ENCODE results near the gene GCNA.
"Not testable (repeated sequence)": the region's sequence is repeated elsewhere in the genome, so short reads cannot be mapped to it uniquely, and the experiment has no call there.

The GCNA gene

GRCh38 chrX:71556036-71556435 lies 22.2 kb upstream of the GCNA start:
- no peak for DNase-seq (ENCODE audit: low read depth)
- TF ChIP-seq CTCF (conservative IDR thresholded peaks at IDR 0.05; ENCODE audit: low read depth, low read length): no peak
- no peak overlapping the region for H3K4me3 ChIP-seq (ENCODE audit: low read length)

GRCh38 chrX:71558920-71559319 lies 19.3 kb upstream of the GCNA start:
- TF ChIP-seq CTCF (conservative IDR thresholded peaks at IDR 0.05; ENCODE audit: low read depth, low read length): no peak
- no peak for DNase-seq (ENCODE audit: low read depth)
- no peak overlapping the region for H3K4me3 ChIP-seq (ENCODE audit: low read length)

GRCh38 chrX:71559773-71560172 lies 18.5 kb upstream of the GCNA start:
- DNase-seq (ENCODE audit: low read depth); H3K4me3 ChIP-seq (ENCODE audit: low read length): not testable (repeated sequence)

- DNase-seq (ENCODE audit: low read depth): no peak
- TF ChIP-seq CTCF (conservative IDR thresholded peaks at IDR 0.05; ENCODE audit: low read depth, low read length): no peak
- no peak overlapping the region for H3K4me3 ChIP-seq (ENCODE audit: low read length)
Observed at GRCh38 chrX:71563921-71564320, 14.3 kb upstream of the GCNA start.

GRCh38 chrX:71565474-71566041 lies 12.7 kb upstream of the GCNA start:
- no peak overlapping the region for H3K4me3 ChIP-seq (ENCODE audit: low read length)
- no peak for DNase-seq (ENCODE audit: low read depth)
- TF ChIP-seq CTCF (conservative IDR thresholded peaks at IDR 0.05; ENCODE audit: low read depth, low read length): no peak

- not testable (repeated sequence) for DNase-seq (ENCODE audit: low read depth); H3K4me3 ChIP-seq (ENCODE audit: low read length)
Observed at GRCh38 chrX:71571390-71571789, 6.8 kb upstream of the GCNA start.

GRCh38 chrX:71573590-71573989 lies 4.6 kb upstream of the GCNA start:
- TF ChIP-seq CTCF (conservative IDR thresholded peaks at IDR 0.05; ENCODE audit: low read depth, low read length): no peak
- DNase-seq (ENCODE audit: low read depth): no peak
- no peak overlapping the region for H3K4me3 ChIP-seq (ENCODE audit: low read length)

GRCh38 chrX:71577682-71578081 lies 555 bp upstream of the GCNA start:
- no peak for TF ChIP-seq CTCF (conservative IDR thresholded peaks at IDR 0.05; ENCODE audit: low read depth, low read length)
- H3K4me3 ChIP-seq (ENCODE audit: low read length): no peak overlapping the region
- no peak for DNase-seq (ENCODE audit: low read depth)

Measured in retinal pigment epithelial cell (primary cell).